SJCRH30 (cell line): Measurements from ENCODE around the gene EHBP1. TPM values are rescaled to one million over a fixed set of nuclear protein-coding genes. Genes with fewer than 3 reads are reported as not detected.
"Not testable (repeated sequence)": the region's sequence is repeated elsewhere in the genome, so short reads cannot be mapped to it uniquely, and the experiment has no call there.

Source experiments
- DNase-seq, 2 experiments: peaks; one replicate each; pipeline ENCODE4 v3.0.0-alpha.2; 2015 to 2020
- H3K27ac ChIP-seq: fragments of 250-450 bp; sonication (Bioruptor Pico); 2 replicates; pipeline ENCODE4 v1.5.1; 2020; ENCODE audit warnings: mild to moderate bottlenecking, moderate library complexity
- H3K27me3 ChIP-seq: fragments of 250-450 bp; sonication (Bioruptor Pico); 2 replicates; pipeline ENCODE4 v1.5.1; 2020; ENCODE audit warnings: mild to moderate bottlenecking, moderate library complexity
- H3K36me3 ChIP-seq: fragments of 250-450 bp; sonication (Bioruptor Pico); 2 replicates; pipeline ENCODE4 v1.5.1; 2020; ENCODE audit warnings: mild to moderate bottlenecking, moderate library complexity
- H3K4me1 ChIP-seq: fragments of 250-450 bp; sonication (Bioruptor Pico); 2 replicates; pipeline ENCODE4 v1.5.1; 2020; ENCODE audit warnings: mild to moderate bottlenecking, moderate library complexity
- H3K4me3 ChIP-seq: fragments of 250-450 bp; sonication (Bioruptor Pico); 2 replicates; pipeline ENCODE4 v1.5.1; 2020; ENCODE audit warnings: mild to moderate bottlenecking, moderate library complexity
- H3K9me3 ChIP-seq: fragments of 250-450 bp; sonication (Bioruptor Pico); replicated peaks from 2 replicates; pipeline ENCODE4 v1.5.1; 2020; ENCODE audit warnings: mild to moderate bottlenecking, moderate library complexity
- total RNA-seq: library from RNA; depleted of rRNA; stranded (reverse); fragments of >200 nt; shearing (Covaris generic); gene quantifications from 2 replicates; pipeline ENCODE4 v1.2.3, GENCODE V29; 2014

Gene EHBP1
- total RNA-seq, 1 experiment from 2014 or later, result 32.7 TPM

- DNase-seq, result no peak
- H3K36me3 ChIP-seq, result peaks cover 8% of the 10 kb centered on the region; the same call in 1 of the 2 replicates
- no peaks in the 10 kb centered on the region for H3K4me1 ChIP-seq
- H3K9me3 ChIP-seq, result no peaks in the 10 kb centered on the region
- no peaks in the 10 kb centered on the region; the same call in 1 of the 2 replicates for H3K27me3 ChIP-seq
- no peak overlapping the region for H3K27ac ChIP-seq
- H3K4me3 ChIP-seq, result no peak overlapping the region
Measured at GRCh38 chr2:63003351-63003750, 297.8 kb downstream of the EHBP1 start.

GRCh38 chr2:63007813-63008458, 302.4 kb downstream of the EHBP1 start:
- Histone ChIP-seq H3K27me3 (no peaks in the 10 kb centered on the region), H3K4me1 (no peaks in the 10 kb centered on the region), H3K4me3 (no peak overlapping the region)

GRCh38 chr2:63008838-63009237, 303.3 kb downstream of the EHBP1 start:
- H3K4me3 ChIP-seq, result no peak overlapping the region
- no peaks in the 10 kb centered on the region for H3K27me3 ChIP-seq
- H3K27ac ChIP-seq, result no peak overlapping the region
- H3K36me3 ChIP-seq, result 0 out of 2 replicates have a peak, but pooled peaks cover 4% of the 10 kb centered on the region
- no peak for DNase-seq
- no peaks in the 10 kb centered on the region for H3K9me3 ChIP-seq
- no peaks in the 10 kb centered on the region for H3K4me1 ChIP-seq

More at GRCh38 chr2:63007813-63008458, 302.4 kb downstream of the EHBP1 start:
- Histone ChIP-seq H3K9me3 (no peaks in the 10 kb centered on the region), H3K36me3 (0 out of 2 replicates have a peak, but pooled peaks cover 4% of the 10 kb centered on the region), H3K27ac (no peak overlapping the region)
- no peak for DNase-seq

DNA sequence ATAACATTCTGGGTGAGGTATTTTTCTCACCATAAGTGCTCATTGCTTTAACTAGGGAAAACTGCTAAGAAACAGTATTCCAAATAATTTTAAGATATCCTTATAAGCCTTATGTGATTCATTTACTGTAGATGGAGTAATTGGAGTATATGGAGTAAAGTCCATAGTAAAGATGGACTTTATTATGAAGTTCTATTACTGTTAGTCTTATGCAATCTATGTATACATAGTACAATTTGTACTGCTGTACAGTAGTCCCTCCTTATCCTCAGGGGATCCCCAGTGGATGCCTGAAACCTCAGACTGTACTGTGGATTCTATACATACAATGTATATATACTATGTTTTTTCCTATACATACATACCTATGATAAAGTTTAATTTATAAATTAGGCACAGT, 304.0 kb downstream of the EHBP1 start:
- H3K4me1 ChIP-seq, result no peaks in the 10 kb centered on the region
- H3K9me3 ChIP-seq, result no peaks in the 10 kb centered on the region
- no peaks in the 10 kb centered on the region for H3K27me3 ChIP-seq
- no peak for DNase-seq
- 0 out of 2 replicates have a peak, but pooled peaks cover 4% of the 10 kb centered on the region for H3K36me3 ChIP-seq
- no peak overlapping the region for H3K27ac ChIP-seq
- no peak overlapping the region for H3K4me3 ChIP-seq

GRCh38 chr2:63012541-63012940, 307.0 kb downstream of the EHBP1 start:
- H3K27me3 ChIP-seq, result no peaks in the 10 kb centered on the region
- no peaks in the 10 kb centered on the region for H3K36me3 ChIP-seq
- no peak overlapping the region for H3K27ac ChIP-seq
- H3K9me3 ChIP-seq, result no peaks in the 10 kb centered on the region
- no peaks in the 10 kb centered on the region for H3K4me1 ChIP-seq
- no peak overlapping the region for H3K4me3 ChIP-seq
- DNase-seq, result no peak

GRCh38 chr2:63013438-63013837, 307.9 kb downstream of the EHBP1 start:
- Histone ChIP-seq H3K4me3 (no peak overlapping the region), H3K36me3 (no peaks in the 10 kb centered on the region), H3K9me3 (no peaks in the 10 kb centered on the region), H3K27ac (no peak overlapping the region), H3K4me1 (no peaks in the 10 kb centered on the region), H3K27me3 (no peaks in the 10 kb centered on the region)
- DNase-seq, result no peak

GRCh38 chr2:63015389-63015788, 309.9 kb downstream of the EHBP1 start:
- DNase-seq, result no peak

GRCh38 chr2:63018439-63018838, 312.9 kb downstream of the EHBP1 start:
- Histone ChIP-seq H3K27me3 (no peaks in the 10 kb centered on the region), H3K36me3 (no peaks in the 10 kb centered on the region), H3K27ac (no peak overlapping the region), H3K4me1 (no peaks in the 10 kb centered on the region), H3K9me3 (no peaks in the 10 kb centered on the region), H3K4me3 (no peak overlapping the region)
- DNase-seq, result no peak

More at GRCh38 chr2:63015389-63015788, 309.9 kb downstream of the EHBP1 start:
- Histone ChIP-seq H3K4me3 (no peak overlapping the region), H3K36me3 (no peaks in the 10 kb centered on the region), H3K27ac (no peak overlapping the region), H3K9me3 (no peaks in the 10 kb centered on the region), H3K27me3 (no peaks in the 10 kb centered on the region), H3K4me1 (no peaks in the 10 kb centered on the region)

GRCh38 chr2:63019686-63020085, 314.2 kb downstream of the EHBP1 start:
- H3K27me3 ChIP-seq, H3K4me3 ChIP-seq, H3K36me3 ChIP-seq, H3K9me3 ChIP-seq, DNase-seq, H3K4me1 ChIP-seq, H3K27ac ChIP-seq: not testable (repeated sequence)

- no peaks in the 10 kb centered on the region for H3K27me3 ChIP-seq
- peak; percentile 50 to 75 for DNase-seq
Measured at GRCh38 chr2:63023444-63023843, 317.9 kb downstream of the EHBP1 start.

DNA sequence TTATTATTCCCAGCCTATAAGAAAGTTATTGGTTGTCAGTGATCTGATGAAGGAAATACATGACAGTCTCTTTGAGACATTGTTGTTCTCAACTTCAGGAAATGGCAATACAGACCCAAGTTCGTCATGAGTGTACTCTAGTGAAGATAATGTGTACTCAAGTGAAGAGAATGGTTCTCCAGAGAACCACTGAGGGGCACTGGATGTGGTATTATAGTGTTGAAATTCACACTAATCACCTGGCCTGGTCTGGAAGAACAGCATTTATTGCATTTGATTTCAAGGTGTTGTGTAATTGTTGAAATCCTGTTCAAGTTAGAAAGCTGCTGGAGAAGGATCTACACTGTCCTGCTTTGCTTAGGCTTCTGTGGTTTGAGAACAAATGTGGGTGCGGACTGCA, 321.7 kb downstream of the EHBP1 start:
- no peaks in the 10 kb centered on the region for H3K27me3 ChIP-seq
- H3K4me1 ChIP-seq, result peaks cover 8% of the 10 kb centered on the region
- H3K9me3 ChIP-seq, result no peaks in the 10 kb centered on the region
- H3K27ac ChIP-seq, result no peak overlapping the region
- 0 out of 2 replicates have a peak, but pooled peaks cover 4% of the 10 kb centered on the region for H3K36me3 ChIP-seq
- no peak overlapping the region for H3K4me3 ChIP-seq
- DNase-seq, result no peak

More at GRCh38 chr2:63023444-63023843, 317.9 kb downstream of the EHBP1 start:
- Histone ChIP-seq H3K27ac (no peak overlapping the region), H3K4me1 (no peaks in the 10 kb centered on the region), H3K4me3 (no peak overlapping the region), H3K9me3 (no peaks in the 10 kb centered on the region), H3K36me3 (no peaks in the 10 kb centered on the region)

DNA sequence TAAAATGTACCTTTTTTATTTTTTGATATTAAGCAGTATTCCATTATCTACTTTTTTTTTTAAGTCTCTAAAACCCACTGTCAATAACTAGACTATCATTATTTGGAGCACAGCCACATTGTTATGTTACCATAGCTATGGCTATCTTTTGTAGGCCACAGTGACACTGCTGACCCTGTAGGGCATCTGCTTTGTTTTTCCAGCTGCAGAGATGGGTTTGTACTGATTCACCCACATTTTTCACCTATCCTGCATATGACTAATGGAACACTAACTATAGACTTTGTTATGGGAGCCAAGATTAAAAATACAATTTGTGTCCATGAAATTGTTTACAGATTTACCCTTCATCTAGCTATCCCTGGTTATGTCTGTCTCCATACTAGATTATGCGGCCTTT, 323.5 kb downstream of the EHBP1 start:
- H3K36me3 ChIP-seq, result 0 out of 2 replicates have a peak, but pooled peaks cover 4% of the 10 kb centered on the region
- peaks cover 8% of the 10 kb centered on the region for H3K4me1 ChIP-seq
- H3K9me3 ChIP-seq, result no peaks in the 10 kb centered on the region; the same call in 1 of the 2 replicates
- H3K4me3 ChIP-seq, result no peak overlapping the region
- peak in 1 of 2 experiments; percentile 16 for DNase-seq
- H3K27ac ChIP-seq, result no peak overlapping the region
- no peaks in the 10 kb centered on the region for H3K27me3 ChIP-seq

DNA sequence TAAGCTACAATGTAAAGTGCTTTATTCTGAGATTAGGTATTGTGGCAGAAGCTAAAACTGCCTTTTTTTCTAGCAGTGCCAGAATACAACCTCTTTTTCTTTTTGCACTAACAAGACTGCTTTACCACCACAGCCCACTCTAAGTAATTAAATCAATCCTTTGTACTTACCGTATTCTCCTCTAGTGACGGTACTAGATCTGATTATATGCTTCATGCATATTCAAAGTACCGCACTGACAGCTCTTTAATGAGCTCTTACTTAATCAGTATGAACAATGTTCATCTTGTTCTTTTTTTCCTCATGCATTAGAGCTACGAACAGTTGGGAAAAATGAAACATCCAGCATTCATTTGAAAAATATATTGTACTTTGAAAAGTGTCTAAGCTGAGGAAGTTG, 329.0 kb downstream of the EHBP1 start:
- peaks cover 3% of the 10 kb centered on the region; the same call in 1 of the 2 replicates for H3K4me1 ChIP-seq
- H3K9me3 ChIP-seq, result no peaks in the 10 kb centered on the region; the same call in 1 of the 2 replicates
- no peak overlapping the region for H3K27ac ChIP-seq
- DNase-seq, result no peak
- H3K36me3 ChIP-seq, result no peaks in the 10 kb centered on the region
- no peaks in the 10 kb centered on the region for H3K27me3 ChIP-seq
- no peak overlapping the region for H3K4me3 ChIP-seq

DNA sequence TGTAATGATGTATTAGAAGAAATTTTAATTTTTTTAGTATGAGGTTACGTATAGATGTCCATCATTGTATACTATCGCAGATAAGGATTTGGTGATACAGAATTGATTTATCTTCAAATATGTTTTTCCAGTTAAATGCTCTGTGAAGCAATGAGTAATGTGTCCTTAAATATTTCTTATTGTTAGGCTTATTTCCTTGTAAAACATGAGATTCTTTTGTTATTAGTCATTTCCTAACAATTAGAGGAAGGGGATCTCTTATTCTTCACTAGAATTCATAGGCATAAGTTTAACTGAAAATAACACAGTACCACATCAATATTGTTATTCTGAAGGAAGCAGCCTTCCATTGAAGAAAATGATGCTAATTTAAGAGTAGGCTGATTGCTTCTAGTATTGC, 329.7 kb downstream of the EHBP1 start:
- peaks cover 3% of the 10 kb centered on the region; the same call in 1 of the 2 replicates for H3K4me1 ChIP-seq
- H3K36me3 ChIP-seq, result no peaks in the 10 kb centered on the region
- no peak overlapping the region for H3K27ac ChIP-seq
- no peaks in the 10 kb centered on the region for H3K27me3 ChIP-seq
- DNase-seq, result no peak
- H3K9me3 ChIP-seq, result no peaks in the 10 kb centered on the region; the same call in 1 of the 2 replicates
- H3K4me3 ChIP-seq, result no peak overlapping the region

DNA sequence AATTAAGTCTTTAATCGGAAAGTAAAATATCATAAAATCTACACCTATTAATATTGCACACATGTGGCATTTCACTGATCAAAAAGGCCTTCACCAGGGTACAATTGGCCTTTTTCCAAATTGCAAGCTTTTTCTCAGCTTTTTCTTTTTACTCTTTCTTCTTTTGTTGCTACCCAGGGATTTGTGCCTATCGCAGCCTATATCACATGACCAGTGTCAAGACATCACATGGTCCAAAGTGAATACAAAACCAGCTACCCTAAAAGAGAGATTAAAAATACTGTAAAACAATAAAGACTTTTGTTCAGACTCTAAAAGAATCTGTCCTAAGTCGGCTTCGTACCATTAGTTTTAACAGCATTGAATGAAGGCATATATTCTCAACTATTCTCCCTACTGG, 330.1 kb downstream of the EHBP1 start:
- Histone ChIP-seq H3K27me3 (no peaks in the 10 kb centered on the region), H3K4me1 (peaks cover 3% of the 10 kb centered on the region; the same call in 1 of the 2 replicates), H3K4me3 (no peak overlapping the region), H3K9me3 (no peaks in the 10 kb centered on the region; the same call in 1 of the 2 replicates), H3K36me3 (no peaks in the 10 kb centered on the region), H3K27ac (no peak overlapping the region)
- DNase-seq, result no peak
